Gastroesophageal sphincter (tissue), 3 donors: Measurements from ENCODE around the gene MAP2K6.

Experiments
- CTCF ChIP-seq, 4 experiments: fragments of 200-600 bp in 2 of 4; fragments of 450-650 bp in 2 of 4; sonication (generic) in 1 of 4; IDR thresholded peaks; one replicate each; pipeline ENCODE4 v1.5.1; 2017 to 2019; ENCODE audit warnings: antibody characterized with exemption in 4 of 4, mild to moderate bottlenecking in 2 of 4, moderate library complexity in 2 of 4
- POLR2A ChIP-seq, 2 donors: fragments of 450-650 bp; IDR thresholded peaks; one replicate each; pipeline ENCODE4 v1.6.1; 2017; ENCODE audit warnings: antibody characterized with exemption in 2 of 2, mild to moderate bottlenecking in 2 of 2, moderate library complexity in 1 of 2

- TF ChIP-seq CTCF (IDR thresholded peaks at IDR 0.05) (no peak), POLR2A (IDR thresholded peaks at IDR 0.05) (no peak)
These were observed 162.6 kb downstream of the MAP2K6 start for GRCh38 chr17:69577098-69577497.
